Bronchial epithelial cell (primary cell): Measurements from ENCODE around the gene EXOSC9. TPM values are rescaled to one million over a fixed set of nuclear protein-coding genes. Genes with fewer than 3 reads are reported as not detected.

Experiments used
- DNase-seq: peaks from one replicate; pipeline ENCODE4 v3.0.0-alpha.2; 2010; ENCODE audit warnings: low read depth
- FAIRE-seq: peaks from 2 replicates; lab custom pipeline; 2011; peaks lifted over from hg19 to GRCh38; lab: Jason Lieb, UNC
- H3K27me3 ChIP-seq: 2 replicates; pipeline ENCODE4 v1.5.1; 2011; ENCODE audit warnings: low read length; ENCODE audit not compliant: control insufficient read depth, insufficient read depth
- H3K36me3 ChIP-seq: 2 replicates; pipeline ENCODE4 v1.5.1; 2011; ENCODE audit warnings: low read length; ENCODE audit not compliant: control insufficient read depth, insufficient read depth
- H3K4me3 ChIP-seq: 2 replicates; pipeline ENCODE4 v1.5.1; 2011; ENCODE audit warnings: mild to moderate bottlenecking, low read depth, low read length, control low read depth
- CTCF ChIP-seq: IDR thresholded peaks from 2 replicates; pipeline ENCODE4 v1.5.1; 2011; ENCODE audit warnings: mild to moderate bottlenecking, moderate library complexity, low read length, control low read depth, inconsistent platforms; ENCODE audit not compliant: insufficient read depth, severe bottlenecking
- total RNA-seq: library from RNA; depleted of rRNA; stranded (reverse); fragments of >200 nt; gene quantifications from 2 replicates; pipeline ENCODE4 v1.2.1, GENCODE V29; 2014

EXOSC9 gene
- total RNA-seq, 1 donor from 2014 or later, result 25.3 TPM

DNA sequence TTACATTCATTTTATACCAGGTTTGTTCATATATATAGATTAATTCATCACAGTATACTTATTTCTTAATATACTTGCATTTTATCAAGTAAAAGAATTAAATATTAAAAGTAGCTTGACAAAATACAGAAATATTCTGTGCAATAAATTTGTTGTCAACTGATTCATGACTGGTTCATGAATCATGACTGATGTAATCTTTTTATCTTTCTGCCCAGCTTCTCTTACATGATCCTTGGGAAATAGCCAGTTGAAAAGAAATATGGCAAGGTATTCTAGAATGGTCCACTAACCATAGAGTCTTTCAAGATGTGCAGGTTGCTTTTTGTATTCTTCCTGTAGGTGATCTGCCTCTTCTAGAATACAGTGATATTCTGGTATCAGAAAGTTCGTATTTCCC is 26.7 kb downstream of the EXOSC9 start:
- peak; percentile 80 for DNase-seq

DNA sequence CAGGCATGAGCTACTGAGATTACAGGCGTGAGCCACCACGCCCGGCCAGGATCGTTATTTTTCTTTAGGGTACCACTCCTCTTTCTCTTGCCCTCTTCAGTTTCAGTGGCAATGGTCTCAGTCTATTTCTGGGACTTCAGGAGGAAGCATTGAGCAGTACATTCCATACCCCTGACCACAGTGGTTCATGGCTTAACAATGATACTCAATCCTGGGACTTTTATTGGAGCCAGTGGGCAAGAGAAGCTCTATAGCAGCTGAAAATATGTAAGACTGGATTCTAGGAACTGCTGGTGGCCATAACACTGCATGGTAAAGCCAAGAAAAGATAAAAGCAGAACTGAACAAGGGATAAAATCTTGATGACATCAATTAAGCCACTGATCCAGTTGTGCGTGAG is 28.4 kb downstream of the EXOSC9 start:
- no peak for TF ChIP-seq CTCF
- DNase-seq, result no peak
- no peak overlapping the region for H3K4me3 ChIP-seq
- no peaks in the 10 kb centered on the region for H3K27me3 ChIP-seq
- no peak for FAIRE-seq
- H3K36me3 ChIP-seq, result no peaks in the 10 kb centered on the region

More for the DNA sequence above, 26.7 kb downstream of the EXOSC9 start:
- no peaks in the 10 kb centered on the region for H3K36me3 ChIP-seq
- H3K27me3 ChIP-seq, result no peaks in the 10 kb centered on the region
- no peak for TF ChIP-seq CTCF
- H3K4me3 ChIP-seq, result no peak overlapping the region
- no peak for FAIRE-seq

GRCh38 chr4:121838136-121838535 is 37.0 kb downstream of the EXOSC9 start:
- FAIRE-seq (no peak), DNase-seq (no peak)
- Histone ChIP-seq H3K4me3 (no peak overlapping the region), H3K36me3 (no peaks in the 10 kb centered on the region), H3K27me3 (no peaks in the 10 kb centered on the region)
- TF ChIP-seq CTCF, result no peak

DNA sequence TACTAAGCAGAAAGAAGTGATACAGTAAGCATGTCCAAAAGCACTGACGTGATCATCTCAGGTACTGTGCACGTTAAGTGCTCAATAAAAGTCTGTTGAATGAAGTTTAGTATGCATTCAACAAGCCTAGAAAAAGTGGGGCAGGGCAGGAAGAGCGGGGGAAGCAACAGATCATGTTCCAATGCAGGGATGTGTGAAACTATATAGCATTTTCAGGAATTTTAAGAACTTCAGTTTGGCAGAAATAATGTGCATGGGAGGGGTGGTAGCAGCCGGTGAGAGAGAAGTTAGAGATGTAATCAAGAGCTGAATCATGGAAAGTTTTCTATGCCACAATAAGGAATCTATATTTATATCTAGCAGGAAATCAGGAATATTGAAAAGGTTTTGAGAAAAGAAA is 41.7 kb downstream of the EXOSC9 start:
- no peaks in the 10 kb centered on the region for H3K27me3 ChIP-seq
- no peak for FAIRE-seq
- no peak for TF ChIP-seq CTCF
- H3K36me3 ChIP-seq, result no peaks in the 10 kb centered on the region
- DNase-seq, result no peak
- H3K4me3 ChIP-seq, result no peak overlapping the region

GRCh38 chr4:121846662-121847061 is 45.5 kb downstream of the EXOSC9 start:
- no peak for DNase-seq
- Histone ChIP-seq H3K4me3 (no peak overlapping the region), H3K36me3 (peaks cover 1% of the 10 kb centered on the region), H3K27me3 (no peaks in the 10 kb centered on the region)
- FAIRE-seq, result no peak
- TF ChIP-seq CTCF, result no peak

- FAIRE-seq (no peak), DNase-seq (no peak)
- Histone ChIP-seq H3K27me3 (no peaks in the 10 kb centered on the region), H3K4me3 (no peak overlapping the region), H3K36me3 (peaks cover 4% of the 10 kb centered on the region)
- no peak for TF ChIP-seq CTCF
Observed at GRCh38 chr4:121851354-121851753, 50.2 kb downstream of the EXOSC9 start.
